Mammary epithelial cell (primary cell): ENCODE measurements around the gene USB1.

Experiments used
- CTCF ChIP-seq, 2 donors: IDR thresholded peaks in 1 of 2; conservative IDR thresholded peaks in 1 of 2; 2 replicates each; pipeline ENCODE4 v1.5.1; 2011 to 2012; ENCODE audit warnings: inconsistent platforms in 2 of 2, low read length in 2 of 2, mild to moderate bottlenecking in 2 of 2, control low read depth in 1 of 2, low read depth in 1 of 2; ENCODE audit not compliant: insufficient read depth in 1 of 2; ENCODE audit errors: extremely low read depth in 1 of 2
- EZH2 ChIP-seq: IDR thresholded peaks from 2 replicates; pipeline ENCODE4 v1.6.1; 2012; ENCODE audit warnings: low read length, inconsistent platforms, borderline replicate concordance

- TF ChIP-seq CTCF (conservative IDR thresholded peaks at IDR 0.05 in 1 of 2, IDR thresholded peaks at IDR 0.05 in 1 of 2; ENCODE audit: extremely low read depth in 1 of 2, insufficient read depth in 1 of 2, low read depth in 1 of 2, low read length in 2 of 2) = no peak
- no peak for TF ChIP-seq EZH2
These were observed 12.2 kb downstream of the USB1 start for GRCh38 chr16:58013201-58013956.
